Measurements from ENCODE around the gene CYB5D1. TPM values are rescaled to one million over a fixed set of nuclear protein-coding genes. Genes with fewer than 3 reads are reported as not detected.

CYB5D1 gene
- total and polyA plus RNA-seq, 2 donors (not counting 1 experiment from before 2014, with no cell fraction given): 6.8 to 6.9 TPM

DNA sequence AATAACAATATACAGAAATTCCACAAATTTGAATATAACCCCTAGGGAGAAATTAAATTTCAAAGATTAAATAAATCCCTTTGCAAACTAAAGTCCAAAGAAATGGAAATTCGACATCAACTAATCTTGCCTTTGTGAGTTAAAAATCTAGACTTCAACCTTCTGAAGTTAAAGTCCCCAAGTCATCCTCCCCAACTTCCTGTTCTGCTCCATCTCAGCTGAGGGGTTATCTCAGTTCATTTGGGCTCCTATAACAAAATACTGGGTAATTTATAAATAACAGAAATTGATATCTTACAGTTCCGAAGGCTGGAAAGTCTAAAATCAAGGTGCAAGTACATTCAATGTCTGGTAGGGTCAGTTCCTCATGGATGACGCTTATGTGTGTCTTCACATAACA is 46.6 kb upstream of the CYB5D1 start:
- H3K27ac ChIP-seq (ENCODE audit: insufficient read depth, low read length): no peak overlapping the region
- H4K20me1 ChIP-seq (ENCODE audit: control insufficient read depth, extremely low read depth, insufficient read depth, low read length): no peaks in the 10 kb centered on the region
- H3K4me3 ChIP-seq (replicated peaks in 1 of 4; ENCODE audit: control extremely low read depth in 1 of 4, insufficient read depth in 1 of 4, low read depth in 3 of 4, low read length in 4 of 4): no peak overlapping the region
- H3K36me3 ChIP-seq (ENCODE audit: control insufficient read depth, insufficient read depth, low read length): no peaks in the 10 kb centered on the region
- no peak for DNase-seq (ENCODE audit: low read depth in 2 of 2)
- no peaks in the 10 kb centered on the region for H3K9me3 ChIP-seq (ENCODE audit: control insufficient read depth, insufficient read depth, low read depth, low read length)
- no peaks in the 10 kb centered on the region for H3K79me2 ChIP-seq (ENCODE audit: control insufficient read depth, insufficient read depth, low read length)
- H2AFZ ChIP-seq (ENCODE audit: low read length): no peak overlapping the region
- H3K4me2 ChIP-seq (ENCODE audit: extremely low read depth, insufficient read depth, low read length): no peak overlapping the region
- H3K27me3 ChIP-seq (ENCODE audit: control insufficient read depth, insufficient read depth, low read length): peaks cover 3% of the 10 kb centered on the region
- TF ChIP-seq, protein P1, sequence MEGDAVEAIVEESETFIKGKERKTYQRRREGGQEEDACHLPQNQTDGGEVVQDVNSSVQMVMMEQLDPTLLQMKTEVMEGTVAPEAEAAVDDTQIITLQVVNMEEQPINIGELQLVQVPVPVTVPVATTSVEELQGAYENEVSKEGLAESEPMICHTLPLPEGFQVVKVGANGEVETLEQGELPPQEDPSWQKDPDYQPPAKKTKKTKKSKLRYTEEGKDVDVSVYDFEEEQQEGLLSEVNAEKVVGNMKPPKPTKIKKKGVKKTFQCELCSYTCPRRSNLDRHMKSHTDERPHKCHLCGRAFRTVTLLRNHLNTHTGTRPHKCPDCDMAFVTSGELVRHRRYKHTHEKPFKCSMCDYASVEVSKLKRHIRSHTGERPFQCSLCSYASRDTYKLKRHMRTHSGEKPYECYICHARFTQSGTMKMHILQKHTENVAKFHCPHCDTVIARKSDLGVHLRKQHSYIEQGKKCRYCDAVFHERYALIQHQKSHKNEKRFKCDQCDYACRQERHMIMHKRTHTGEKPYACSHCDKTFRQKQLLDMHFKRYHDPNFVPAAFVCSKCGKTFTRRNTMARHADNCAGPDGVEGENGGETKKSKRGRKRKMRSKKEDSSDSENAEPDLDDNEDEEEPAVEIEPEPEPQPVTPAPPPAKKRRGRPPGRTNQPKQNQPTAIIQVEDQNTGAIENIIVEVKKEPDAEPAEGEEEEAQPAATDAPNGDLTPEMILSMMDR (conservative IDR thresholded peaks at IDR 0.05 in 1 of 2, IDR thresholded peaks at IDR 0.05 in 1 of 2; ENCODE audit: low read depth in 1 of 2, low read length in 2 of 2): no peak
- no peaks in the 10 kb centered on the region for H3K4me1 ChIP-seq (ENCODE audit: control insufficient read depth, extremely low read depth, insufficient read depth, low read length)
- no peak overlapping the region for H3K9ac ChIP-seq (ENCODE audit: insufficient read depth, low read length)

DNA sequence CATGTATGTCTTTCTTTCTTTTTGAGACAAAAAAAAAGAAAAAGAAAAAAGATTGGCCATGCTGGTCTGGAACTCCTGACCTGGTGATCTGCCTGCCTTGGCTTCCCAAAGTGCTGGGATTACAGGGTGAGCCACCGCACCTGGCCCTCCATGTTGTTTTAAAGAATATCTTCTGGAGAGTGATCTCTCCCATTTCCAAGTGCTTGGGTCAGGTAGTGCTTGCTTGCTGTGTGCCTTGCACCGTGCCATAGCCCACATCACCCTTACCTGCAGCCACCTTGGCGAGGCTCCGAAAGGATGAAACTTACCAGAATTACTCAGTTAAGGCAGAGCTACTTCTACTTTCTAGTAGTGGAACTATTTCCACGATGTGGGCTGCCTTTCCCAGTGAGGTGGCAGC is 42.8 kb upstream of the CYB5D1 start:
- Histone ChIP-seq H3K27ac (ENCODE audit: insufficient read depth, low read length) (no peak overlapping the region), H3K79me2 (ENCODE audit: control insufficient read depth, insufficient read depth, low read length) (no peaks in the 10 kb centered on the region), H3K27me3 (ENCODE audit: control insufficient read depth, insufficient read depth, low read length) (peaks cover 15% of the 10 kb centered on the region), H3K9ac (ENCODE audit: insufficient read depth, low read length) (no peak overlapping the region), H3K4me2 (ENCODE audit: extremely low read depth, insufficient read depth, low read length) (no peak overlapping the region), H4K20me1 (ENCODE audit: control insufficient read depth, extremely low read depth, insufficient read depth, low read length) (no peaks in the 10 kb centered on the region), H3K4me1 (ENCODE audit: control insufficient read depth, extremely low read depth, insufficient read depth, low read length) (no peaks in the 10 kb centered on the region), H2AFZ (ENCODE audit: low read length) (no peak overlapping the region), H3K4me3 (replicated peaks in 1 of 4; ENCODE audit: control extremely low read depth in 1 of 4, insufficient read depth in 1 of 4, low read depth in 3 of 4, low read length in 4 of 4) (no peak overlapping the region), H3K36me3 (ENCODE audit: control insufficient read depth, insufficient read depth, low read length) (no peaks in the 10 kb centered on the region), H3K9me3 (ENCODE audit: control insufficient read depth, insufficient read depth, low read depth, low read length) (no peaks in the 10 kb centered on the region)
- DNase-seq (ENCODE audit: low read depth in 2 of 2): no peak
- TF ChIP-seq, protein P1 (conservative IDR thresholded peaks at IDR 0.05 in 1 of 2, IDR thresholded peaks at IDR 0.05 in 1 of 2; ENCODE audit: low read depth in 1 of 2, low read length in 2 of 2): no peak
- TF ChIP-seq EZH2 (IDR thresholded peaks at IDR 0.05; ENCODE audit: low read length, missing control alignments): no peak

DNA sequence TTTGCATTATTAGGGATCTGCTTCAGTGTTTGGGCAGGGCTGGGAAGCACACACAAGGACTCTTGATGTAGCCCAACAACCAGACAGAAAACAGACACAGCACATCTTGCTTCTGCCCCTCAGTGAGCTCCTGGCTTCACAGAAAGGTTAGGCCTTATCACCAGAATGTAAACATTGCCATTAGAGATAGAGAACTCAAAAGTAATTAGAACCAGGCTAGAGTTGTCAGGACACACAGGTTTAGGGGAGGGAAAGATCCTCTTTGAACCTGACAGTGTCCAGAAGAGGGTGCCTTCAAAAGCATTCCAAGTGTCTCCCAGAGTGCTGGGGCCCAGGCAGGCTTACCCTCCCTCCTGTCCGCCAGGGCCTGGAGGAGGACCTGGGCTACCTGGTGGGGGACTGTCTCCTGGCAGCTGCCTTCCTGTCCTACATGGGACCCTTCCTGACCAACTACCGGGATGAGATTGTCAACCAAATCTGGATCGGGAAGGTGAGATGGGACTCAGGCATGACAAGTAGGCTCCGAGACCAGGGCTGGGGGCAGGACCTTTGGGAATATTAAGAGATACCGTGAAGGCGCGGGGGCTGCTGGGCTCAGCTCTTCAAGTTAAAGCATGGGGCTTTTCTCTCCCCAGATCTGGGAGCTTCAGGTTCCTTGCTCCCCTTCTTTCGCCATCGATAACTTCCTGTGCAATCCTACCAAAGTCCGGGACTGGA is 40.7 kb upstream of the CYB5D1 start:
- TF ChIP-seq EZH2 (IDR thresholded peaks at IDR 0.05; ENCODE audit: low read length, missing control alignments): peak; percentile 40
- TF ChIP-seq, protein P1 (conservative IDR thresholded peaks at IDR 0.05 in 1 of 2, IDR thresholded peaks at IDR 0.05 in 1 of 2; ENCODE audit: low read depth in 1 of 2, low read length in 2 of 2): no peak
- H3K9ac ChIP-seq (ENCODE audit: insufficient read depth, low read length): no peak overlapping the region
- H3K9me3 ChIP-seq (ENCODE audit: control insufficient read depth, insufficient read depth, low read depth, low read length): no peaks in the 10 kb centered on the region
- H3K4me2 ChIP-seq (ENCODE audit: extremely low read depth, insufficient read depth, low read length): no peak overlapping the region
- no peak overlapping the region for H3K4me3 ChIP-seq (replicated peaks in 1 of 4; ENCODE audit: control extremely low read depth in 1 of 4, insufficient read depth in 1 of 4, low read depth in 3 of 4, low read length in 4 of 4)
- no peak overlapping the region for H2AFZ ChIP-seq (ENCODE audit: low read length)
- DNase-seq (ENCODE audit: low read depth in 2 of 2): no peak
- no peaks in the 10 kb centered on the region for H3K36me3 ChIP-seq (ENCODE audit: control insufficient read depth, insufficient read depth, low read length)
- no peak overlapping the region for H3K27ac ChIP-seq (ENCODE audit: insufficient read depth, low read length)
- H3K27me3 ChIP-seq (ENCODE audit: control insufficient read depth, insufficient read depth, low read length): peaks cover 15% of the 10 kb centered on the region
- H3K79me2 ChIP-seq (ENCODE audit: control insufficient read depth, insufficient read depth, low read length): no peaks in the 10 kb centered on the region
- no peaks in the 10 kb centered on the region for H3K4me1 ChIP-seq (ENCODE audit: control insufficient read depth, extremely low read depth, insufficient read depth, low read length)
- no peaks in the 10 kb centered on the region for H4K20me1 ChIP-seq (ENCODE audit: control insufficient read depth, extremely low read depth, insufficient read depth, low read length)

Measured in fibroblast of lung (primary cell).